BE2C (cell line): ENCODE measurements around the gene ALDOA. TPM values are rescaled to one million over a fixed set of nuclear protein-coding genes. Genes with fewer than 3 reads are reported as not detected.
"Not testable (repeated sequence)": the region's sequence is repeated elsewhere in the genome, so short reads cannot be mapped to it uniquely, and the experiment has no call there.

Source experiments
- DNase-seq: peaks from one replicate; pipeline ENCODE4 v3.0.0-alpha.2; 2020
- H3K27me3 ChIP-seq: fragments of 250-450 bp; sonication (Bioruptor Pico); 2 replicates; pipeline ENCODE4 v1.5.1; 2020; ENCODE audit warnings: mild to moderate bottlenecking
- H3K36me3 ChIP-seq: fragments of 250-450 bp; sonication (Bioruptor Pico); 2 replicates; pipeline ENCODE4 v1.5.1; 2020; ENCODE audit warnings: mild to moderate bottlenecking
- H3K4me1 ChIP-seq: fragments of 250-450 bp; sonication (Bioruptor Pico); 2 replicates; pipeline ENCODE4 v1.5.1; 2020
- H3K4me3 ChIP-seq: 2 replicates; pipeline ENCODE4 v1.5.1; 2011; ENCODE audit warnings: low read depth, low read length
- H3K9me3 ChIP-seq: fragments of 250-450 bp; sonication (Bioruptor Pico); 2 replicates; pipeline ENCODE4 v1.5.1; 2020
- CTCF ChIP-seq: IDR thresholded peaks from 2 replicates; pipeline ENCODE4 v1.5.1; 2012; ENCODE audit warnings: mild to moderate bottlenecking, low read depth, low read length
- polyA plus RNA-seq: library from polyadenylated mRNA; unstranded; fragments of >200 nt; gene quantifications from one replicate; pipeline ENCODE4 v1.2.1, GENCODE V29; 2012; ENCODE audit warnings: low read depth, missing spikeins; ENCODE audit not compliant: insufficient read length, insufficient read depth

ALDOA gene
- 2,114 TPM for polyA plus RNA-seq

- peaks cover 47% of the 10 kb centered on the region for H3K36me3 ChIP-seq
- DNase-seq, result peak; percentile 98
- no peaks in the 10 kb centered on the region for H3K27me3 ChIP-seq
- peak within 1 kb of the TSS; percentile 85 for H3K4me3 ChIP-seq
- no peak for TF ChIP-seq CTCF
- no peaks in the 10 kb centered on the region for H3K9me3 ChIP-seq
- peaks cover 13% of the 10 kb centered on the region for H3K4me1 ChIP-seq
These were observed at the start of gene ALDOA for GRCh38 chr16:30065102-30065942. ALDOA (plus strand) TSS chr16:30065760; CDS start chr16:30066898, 1,138 bp downstream.

GRCh38 chr16:30016555-30017276 lies 48.8 kb upstream of the ALDOA start:
- no peak overlapping the region for H3K4me3 ChIP-seq
- no peak for DNase-seq
- H3K36me3 ChIP-seq, result no peaks in the 10 kb centered on the region
- H3K4me1 ChIP-seq, result no peaks in the 10 kb centered on the region
- no peak for TF ChIP-seq CTCF
- no peaks in the 10 kb centered on the region for H3K27me3 ChIP-seq
- H3K9me3 ChIP-seq, result no peaks in the 10 kb centered on the region

- TF ChIP-seq CTCF, result no peak
- H3K4me3 ChIP-seq, result no peak overlapping the region
- H3K4me1 ChIP-seq, result no peaks in the 10 kb centered on the region
- H3K36me3 ChIP-seq, result no peaks in the 10 kb centered on the region
- no peaks in the 10 kb centered on the region for H3K9me3 ChIP-seq
- DNase-seq, result no peak
- H3K27me3 ChIP-seq, result no peaks in the 10 kb centered on the region
These were observed 48.3 kb upstream of the ALDOA start for GRCh38 chr16:30017277-30017656.

GRCh38 chr16:30017937-30018336 lies 47.6 kb upstream of the ALDOA start:
- not testable (repeated sequence) for H3K4me3 ChIP-seq, H3K4me1 ChIP-seq, H3K9me3 ChIP-seq, H3K36me3 ChIP-seq, DNase-seq, H3K27me3 ChIP-seq

- Histone ChIP-seq H3K36me3 (no peaks in the 10 kb centered on the region), H3K9me3 (no peaks in the 10 kb centered on the region), H3K27me3 (no peaks in the 10 kb centered on the region), H3K4me1 (no peaks in the 10 kb centered on the region), H3K4me3 (no peak overlapping the region)
- no peak for TF ChIP-seq CTCF
- no peak for DNase-seq
These were observed 46.8 kb upstream of the ALDOA start for GRCh38 chr16:30018731-30019158.

GRCh38 chr16:30022887-30023286 lies 42.7 kb upstream of the ALDOA start, which contains the start of gene C16orf92:
C16orf92 (plus strand) TSS chr16:30023198; CDS start chr16:30023341, 143 bp downstream.
- no peaks in the 10 kb centered on the region for H3K4me1 ChIP-seq
- H3K9me3 ChIP-seq, result no peaks in the 10 kb centered on the region
- no peak for TF ChIP-seq CTCF
- DNase-seq, result no peak
- H3K4me3 ChIP-seq, result no peak within 1 kb of the TSS
- H3K27me3 ChIP-seq, result no peaks in the 10 kb centered on the region
- H3K36me3 ChIP-seq, result no peaks in the 10 kb centered on the region
